ENCODE results near the gene TENT4B.

The TENT4B gene

GRCh38 chr16:50272687-50273381 is 119.7 kb downstream of the TENT4B start:
- Histone ChIP-seq H3K36me3 (ENCODE audit: control insufficient read depth in 2 of 2, insufficient read depth in 2 of 2, low read length in 2 of 2) (no peaks in the 10 kb centered on the region), H3K9me3 (ENCODE audit: control insufficient read depth in 2 of 2, low read length in 2 of 2) (no peaks in the 10 kb centered on the region), H3K4me1 (ENCODE audit: control insufficient read depth, insufficient read depth, low read length) (peaks cover 3% of the 10 kb centered on the region), H3K4me3 (ENCODE audit: low read length in 2 of 2) (no peak overlapping the region), H3K27ac (ENCODE audit: low read length) (no peak overlapping the region), H3K9ac (ENCODE audit: low read length in 2 of 2) (no peak overlapping the region), H3K27me3 (ENCODE audit: control insufficient read depth in 1 of 2, insufficient read depth in 2 of 2, low read length in 2 of 2) (no peaks in the 10 kb centered on the region)

GRCh38 chr16:50273382-50273690 is 120.2 kb downstream of the TENT4B start:
- H3K9me3 ChIP-seq (ENCODE audit: control insufficient read depth in 2 of 2, low read length in 2 of 2): no peaks in the 10 kb centered on the region
- no peaks in the 10 kb centered on the region for H3K27me3 ChIP-seq (ENCODE audit: control insufficient read depth in 1 of 2, insufficient read depth in 2 of 2, low read length in 2 of 2)
- H3K9ac ChIP-seq (ENCODE audit: low read length in 2 of 2): no peak overlapping the region
- H3K36me3 ChIP-seq (ENCODE audit: control insufficient read depth in 2 of 2, insufficient read depth in 2 of 2, low read length in 2 of 2): no peaks in the 10 kb centered on the region
- no peak overlapping the region for H3K27ac ChIP-seq (ENCODE audit: low read length)
- H3K4me3 ChIP-seq (ENCODE audit: low read length in 2 of 2): no peak overlapping the region
- H3K4me1 ChIP-seq (ENCODE audit: control insufficient read depth, insufficient read depth, low read length): peaks cover 3% of the 10 kb centered on the region

GRCh38 chr16:50273888-50274325 is 120.8 kb downstream of the TENT4B start:
- Histone ChIP-seq H3K27me3 (ENCODE audit: control insufficient read depth in 1 of 2, insufficient read depth in 2 of 2, low read length in 2 of 2) (no peaks in the 10 kb centered on the region), H3K36me3 (ENCODE audit: control insufficient read depth in 2 of 2, insufficient read depth in 2 of 2, low read length in 2 of 2) (no peaks in the 10 kb centered on the region), H3K4me3 (ENCODE audit: low read length in 2 of 2) (peak overlapping the region in 1 of 2 donors; percentile 29), H3K9me3 (ENCODE audit: control insufficient read depth in 2 of 2, low read length in 2 of 2) (no peaks in the 10 kb centered on the region), H3K4me1 (ENCODE audit: control insufficient read depth, insufficient read depth, low read length) (peaks cover 3% of the 10 kb centered on the region), H3K27ac (ENCODE audit: low read length) (no peak overlapping the region), H3K9ac (ENCODE audit: low read length in 2 of 2) (no peak overlapping the region)

GRCh38 chr16:50274326-50275097 is 121.4 kb downstream of the TENT4B start:
- no peak overlapping the region for H3K9ac ChIP-seq (ENCODE audit: low read length in 2 of 2)
- H3K27ac ChIP-seq (ENCODE audit: low read length): no peak overlapping the region
- no peaks in the 10 kb centered on the region for H3K9me3 ChIP-seq (ENCODE audit: control insufficient read depth in 2 of 2, low read length in 2 of 2)
- H3K27me3 ChIP-seq (ENCODE audit: control insufficient read depth in 1 of 2, insufficient read depth in 2 of 2, low read length in 2 of 2): no peaks in the 10 kb centered on the region
- H3K4me3 ChIP-seq (ENCODE audit: low read length in 2 of 2): peak overlapping the region in 1 of 2 donors; percentile 40
- H3K4me1 ChIP-seq (ENCODE audit: control insufficient read depth, insufficient read depth, low read length): peaks cover 3% of the 10 kb centered on the region
- H3K36me3 ChIP-seq (ENCODE audit: control insufficient read depth in 2 of 2, insufficient read depth in 2 of 2, low read length in 2 of 2): no peaks in the 10 kb centered on the region

- Histone ChIP-seq H3K27me3 (ENCODE audit: control insufficient read depth in 1 of 2, insufficient read depth in 2 of 2, low read length in 2 of 2) (no peaks in the 10 kb centered on the region), H3K9ac (ENCODE audit: low read length in 2 of 2) (no peak overlapping the region), H3K9me3 (ENCODE audit: control insufficient read depth in 2 of 2, low read length in 2 of 2) (no peaks in the 10 kb centered on the region), H3K36me3 (ENCODE audit: control insufficient read depth in 2 of 2, insufficient read depth in 2 of 2, low read length in 2 of 2) (no peaks in the 10 kb centered on the region), H3K4me3 (ENCODE audit: low read length in 2 of 2) (peak overlapping the region in 1 of 2 donors; percentile 40), H3K27ac (ENCODE audit: low read length) (no peak overlapping the region), H3K4me1 (ENCODE audit: control insufficient read depth, insufficient read depth, low read length) (peaks cover 3% of the 10 kb centered on the region)
Observed at GRCh38 chr16:50275098-50275415, 122.0 kb downstream of the TENT4B start.

GRCh38 chr16:50275428-50276325 is 122.6 kb downstream of the TENT4B start:
- no peak overlapping the region for H3K27ac ChIP-seq (ENCODE audit: low read length)

GRCh38 chr16:50276326-50276640 is 123.2 kb downstream of the TENT4B start:
- Histone ChIP-seq H3K27ac (ENCODE audit: low read length) (no peak overlapping the region), H3K27me3 (ENCODE audit: control insufficient read depth in 1 of 2, insufficient read depth in 2 of 2, low read length in 2 of 2) (no peaks in the 10 kb centered on the region), H3K9ac (ENCODE audit: low read length in 2 of 2) (no peak overlapping the region), H3K9me3 (ENCODE audit: control insufficient read depth in 2 of 2, low read length in 2 of 2) (peaks cover 0 to 4% of the 10 kb centered on the region in 2 donors), H3K4me3 (ENCODE audit: low read length in 2 of 2) (no peak overlapping the region), H3K4me1 (ENCODE audit: control insufficient read depth, insufficient read depth, low read length) (peaks cover 3% of the 10 kb centered on the region), H3K36me3 (ENCODE audit: control insufficient read depth in 2 of 2, insufficient read depth in 2 of 2, low read length in 2 of 2) (no peaks in the 10 kb centered on the region)

More at GRCh38 chr16:50275428-50276325, 122.6 kb downstream of the TENT4B start:
- Histone ChIP-seq H3K9ac (ENCODE audit: low read length in 2 of 2) (no peak overlapping the region), H3K9me3 (ENCODE audit: control insufficient read depth in 2 of 2, low read length in 2 of 2) (peaks cover 0 to 3% of the 10 kb centered on the region in 2 donors), H3K27me3 (ENCODE audit: control insufficient read depth in 1 of 2, insufficient read depth in 2 of 2, low read length in 2 of 2) (no peaks in the 10 kb centered on the region), H3K36me3 (ENCODE audit: control insufficient read depth in 2 of 2, insufficient read depth in 2 of 2, low read length in 2 of 2) (no peaks in the 10 kb centered on the region), H3K4me1 (ENCODE audit: control insufficient read depth, insufficient read depth, low read length) (peaks cover 3% of the 10 kb centered on the region), H3K4me3 (ENCODE audit: low read length in 2 of 2) (no peak overlapping the region)

- no peaks in the 10 kb centered on the region for H3K36me3 ChIP-seq (ENCODE audit: control insufficient read depth in 2 of 2, insufficient read depth in 2 of 2, low read length in 2 of 2)
- no peak overlapping the region for H3K27ac ChIP-seq (ENCODE audit: low read length)
- no peak overlapping the region for H3K9ac ChIP-seq (ENCODE audit: low read length in 2 of 2)
- H3K27me3 ChIP-seq (ENCODE audit: control insufficient read depth in 1 of 2, insufficient read depth in 2 of 2, low read length in 2 of 2): no peaks in the 10 kb centered on the region
- H3K9me3 ChIP-seq (ENCODE audit: control insufficient read depth in 2 of 2, low read length in 2 of 2): peaks cover 0 to 4% of the 10 kb centered on the region in 2 donors
- no peak overlapping the region for H3K4me3 ChIP-seq (ENCODE audit: low read length in 2 of 2)
- H3K4me1 ChIP-seq (ENCODE audit: control insufficient read depth, insufficient read depth, low read length): peaks cover 3% of the 10 kb centered on the region
Observed at GRCh38 chr16:50276801-50277555, 123.9 kb downstream of the TENT4B start.

- H3K36me3 ChIP-seq (ENCODE audit: control insufficient read depth in 2 of 2, insufficient read depth in 2 of 2, low read length in 2 of 2): no peaks in the 10 kb centered on the region
- H3K27ac ChIP-seq (ENCODE audit: low read length): no peak overlapping the region
- H3K9ac ChIP-seq (ENCODE audit: low read length in 2 of 2): no peak overlapping the region
- peaks cover 0 to 4% of the 10 kb centered on the region in 2 donors for H3K9me3 ChIP-seq (ENCODE audit: control insufficient read depth in 2 of 2, low read length in 2 of 2)
- H3K4me3 ChIP-seq (ENCODE audit: low read length in 2 of 2): no peak overlapping the region
- H3K4me1 ChIP-seq (ENCODE audit: control insufficient read depth, insufficient read depth, low read length): peaks cover 3% of the 10 kb centered on the region
- no peaks in the 10 kb centered on the region for H3K27me3 ChIP-seq (ENCODE audit: control insufficient read depth in 1 of 2, insufficient read depth in 2 of 2, low read length in 2 of 2)
Observed at GRCh38 chr16:50278251-50278650, 125.1 kb downstream of the TENT4B start.

- no peak overlapping the region for H3K9ac ChIP-seq (ENCODE audit: low read length in 2 of 2)
- H3K27ac ChIP-seq (ENCODE audit: low read length): no peak overlapping the region
- H3K36me3 ChIP-seq (ENCODE audit: control insufficient read depth in 2 of 2, insufficient read depth in 2 of 2, low read length in 2 of 2): no peaks in the 10 kb centered on the region
- peaks cover 7% of the 10 kb centered on the region for H3K4me1 ChIP-seq (ENCODE audit: control insufficient read depth, insufficient read depth, low read length)
- no peak overlapping the region for H3K4me3 ChIP-seq (ENCODE audit: low read length in 2 of 2)
- H3K27me3 ChIP-seq (ENCODE audit: control insufficient read depth in 1 of 2, insufficient read depth in 2 of 2, low read length in 2 of 2): no peaks in the 10 kb centered on the region
- peaks cover 0 to 4% of the 10 kb centered on the region in 2 donors for H3K9me3 ChIP-seq (ENCODE audit: control insufficient read depth in 2 of 2, low read length in 2 of 2)
Observed at GRCh38 chr16:50279504-50279865, 126.4 kb downstream of the TENT4B start.

Measured in stomach smooth muscle (tissue), 2 donors.